NCI-H524 (cell line): ENCODE results near the gene TSC22D2.
A peak's percentile ranks its signal among the peaks of the same experiment; 100 is the strongest.

Source experiments
- DNase-seq, 2 experiments: peaks; one replicate each; lab custom pipeline; 2025; lab: John Stamatoyannopoulos, UW

The TSC22D2 gene

DNA sequence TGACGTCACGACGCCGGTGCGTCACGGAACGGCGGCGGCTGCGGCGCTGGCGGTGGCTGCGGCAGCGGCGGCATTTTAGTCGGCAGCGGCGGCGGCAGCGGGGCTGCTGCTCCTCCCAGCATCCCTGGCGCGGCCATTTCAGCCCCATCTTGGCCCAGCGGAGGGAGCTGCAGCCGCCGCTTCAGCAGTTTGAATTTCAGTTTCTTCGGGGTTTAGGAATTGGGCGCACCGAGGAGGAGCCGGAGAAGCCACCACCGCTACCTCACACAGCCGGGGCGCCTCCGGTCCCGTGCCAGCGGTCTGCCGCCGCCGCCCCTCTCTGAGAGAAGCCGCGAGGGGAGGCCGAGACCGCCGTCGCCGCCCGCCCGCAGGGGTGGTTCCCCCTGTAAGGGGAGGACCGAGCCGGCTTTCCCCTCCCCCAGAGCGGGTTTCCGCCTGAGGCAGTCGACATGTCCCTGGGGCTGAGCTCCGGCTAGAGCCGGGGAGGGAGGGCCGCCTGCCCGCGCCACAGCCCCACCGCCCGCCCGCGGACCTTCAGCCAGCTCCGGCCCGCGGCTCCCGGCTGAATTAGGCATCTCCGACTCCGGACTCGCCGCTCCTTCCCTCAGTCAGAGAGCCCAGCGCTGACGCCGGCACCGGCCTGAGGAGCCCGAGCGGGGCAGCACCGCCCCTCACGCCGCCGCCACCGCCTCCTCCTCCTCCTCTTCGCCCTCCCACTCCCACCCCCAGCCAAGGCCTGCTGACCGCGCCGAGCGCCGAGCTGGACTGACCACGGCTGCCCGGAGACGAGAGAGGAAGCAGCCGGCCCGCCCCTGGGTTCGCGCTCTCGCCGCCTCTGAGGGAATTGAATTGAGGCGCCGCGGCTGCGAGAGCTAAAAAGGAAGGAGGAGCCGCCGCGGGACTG, at the start of gene TSC22D2:
TSC22D2 (plus strand) TSS at position 78 of the 904 bp plus-strand sequence. CDS start 1,053 bp downstream, outside the sequence.
- DNase-seq = peak; percentile 91 to 94

DNA sequence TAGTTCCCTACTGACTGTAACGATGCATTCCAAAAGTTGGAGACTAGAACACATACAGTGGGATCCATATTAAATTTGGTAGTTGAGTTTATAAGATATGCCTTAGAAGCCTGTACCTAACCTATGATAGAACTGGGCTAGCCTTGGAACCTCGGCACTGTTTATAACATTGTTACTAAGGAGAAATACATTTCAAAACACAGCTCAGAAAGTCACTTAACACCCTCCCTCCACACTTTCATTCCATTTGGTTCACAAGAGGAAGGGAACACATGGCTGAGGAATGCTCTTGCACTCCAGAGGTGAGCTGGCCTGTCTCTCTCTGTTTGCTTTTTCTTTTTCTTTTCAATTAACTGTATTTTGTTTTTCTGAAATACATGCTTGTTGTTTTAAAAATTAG, 48.7 kb upstream of the TSC22D2 start:
- DNase-seq = no peak

DNA sequence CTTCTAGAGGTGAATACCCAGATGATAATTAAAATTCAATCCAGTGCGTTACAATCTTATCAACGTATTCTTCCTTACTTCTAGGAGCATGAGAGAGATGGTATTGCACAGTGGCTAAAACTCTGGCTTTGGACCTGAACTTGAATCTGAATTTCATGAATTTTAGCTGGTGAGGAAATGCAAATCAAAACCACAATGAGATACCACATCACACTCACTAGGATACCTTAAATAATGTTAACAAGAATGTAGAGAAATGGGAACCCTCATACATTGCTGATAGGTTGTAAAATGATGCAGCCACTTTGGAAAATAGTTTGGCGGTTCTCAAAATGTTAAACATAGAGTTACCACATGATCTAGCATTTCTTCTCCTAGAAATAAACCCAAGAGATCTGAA, 47.1 kb upstream of the TSC22D2 start:
- no peak for DNase-seq

DNA sequence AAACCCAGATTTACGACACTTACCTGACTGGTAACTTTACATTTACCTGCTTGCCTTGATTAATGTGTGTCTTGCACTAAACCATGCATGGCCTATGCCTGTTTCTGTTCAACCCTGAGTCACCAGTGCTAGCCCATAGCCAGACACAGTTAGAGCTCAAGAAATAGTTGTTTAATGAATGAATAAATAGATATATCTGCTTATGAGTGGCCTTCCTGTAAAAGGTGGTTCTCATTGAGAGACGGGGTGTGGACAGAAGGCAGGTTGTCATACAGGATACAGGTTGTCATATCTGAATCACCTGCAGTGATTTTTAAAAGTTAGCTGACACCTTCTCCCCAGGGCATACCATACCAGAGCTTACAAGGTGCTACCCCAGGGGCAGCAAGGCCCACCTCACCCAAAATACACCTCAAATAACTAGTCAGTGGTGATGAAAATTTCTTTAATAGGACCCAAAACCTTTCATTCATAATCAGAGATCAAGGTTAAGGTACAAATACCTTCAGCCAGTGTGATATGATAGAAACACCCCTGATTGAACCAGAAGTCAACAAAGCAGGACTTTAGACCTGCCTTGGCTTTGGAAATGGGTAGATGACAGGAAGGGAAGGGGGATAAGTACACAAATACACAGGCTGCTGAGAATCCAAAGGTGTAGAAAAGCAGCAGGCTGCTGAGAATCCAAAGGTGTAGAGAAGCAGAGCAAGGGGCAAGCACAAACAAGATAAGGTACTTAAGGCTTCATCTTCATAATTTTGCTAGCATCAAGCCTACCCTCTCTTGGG, 45.4 kb upstream of the TSC22D2 start:
- no peak for DNase-seq

DNA sequence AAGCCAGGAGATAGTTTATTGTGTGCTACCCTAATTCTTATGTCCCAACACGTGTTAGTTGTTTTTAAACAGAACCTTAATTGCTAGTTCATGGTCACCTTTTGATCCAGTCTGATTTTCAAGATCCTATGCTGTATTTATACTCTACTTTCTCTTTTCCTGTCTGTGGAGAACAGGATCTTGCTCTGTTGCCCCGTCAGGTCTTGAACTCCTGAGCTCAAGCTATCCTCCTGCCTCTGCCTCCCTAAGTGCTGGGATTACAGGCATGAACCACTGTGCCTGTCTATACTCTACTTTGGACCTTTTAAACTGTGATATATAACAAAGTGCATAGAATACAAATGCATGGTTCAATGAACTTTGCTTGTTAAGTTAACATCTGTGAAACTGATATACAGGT, 44.7 kb upstream of the TSC22D2 start:
- no peak for DNase-seq

DNA sequence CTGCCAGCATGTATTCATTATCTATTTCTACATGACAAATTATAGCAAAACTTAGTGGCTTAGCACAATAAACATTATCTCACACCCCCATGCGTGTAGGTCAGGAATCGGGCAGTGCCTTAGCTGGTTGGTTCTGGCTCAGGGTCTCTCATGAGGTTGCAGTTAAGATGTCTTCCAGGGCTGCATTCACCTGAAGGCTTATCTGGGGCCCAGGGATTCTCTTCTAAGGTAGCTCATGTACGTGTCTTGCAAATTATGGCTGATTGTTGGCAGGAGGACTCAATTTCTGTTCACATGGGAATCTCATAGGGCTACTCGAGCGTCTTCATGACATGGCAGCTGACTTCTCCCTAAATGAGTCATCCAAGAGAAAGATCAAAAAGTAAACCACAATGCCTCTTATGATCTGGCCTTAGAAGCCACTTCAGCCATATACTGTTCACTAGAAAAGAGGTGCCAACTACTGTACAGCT, 42.9 kb upstream of the TSC22D2 start:
- DNase-seq = no peak

DNA sequence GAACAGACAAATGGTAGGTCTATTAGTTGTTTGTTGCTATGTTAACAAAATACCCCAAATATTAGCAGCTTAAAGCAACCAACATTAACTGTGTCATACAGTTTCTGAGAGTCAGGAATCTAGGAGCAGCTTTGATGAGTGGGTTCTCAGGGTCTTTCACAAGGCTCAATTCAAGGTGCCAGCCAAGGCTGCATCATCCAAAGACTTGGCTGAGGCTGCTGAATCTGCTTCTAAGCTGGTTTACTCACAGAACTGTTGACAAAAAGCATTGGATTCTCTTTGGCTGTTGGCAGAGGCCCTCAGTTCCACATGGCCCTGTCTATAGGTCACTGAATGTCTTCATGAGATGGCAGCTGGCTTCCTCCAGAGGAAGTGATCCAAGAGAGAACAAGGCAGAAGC, 40.3 kb upstream of the TSC22D2 start:
- DNase-seq = no peak

DNA sequence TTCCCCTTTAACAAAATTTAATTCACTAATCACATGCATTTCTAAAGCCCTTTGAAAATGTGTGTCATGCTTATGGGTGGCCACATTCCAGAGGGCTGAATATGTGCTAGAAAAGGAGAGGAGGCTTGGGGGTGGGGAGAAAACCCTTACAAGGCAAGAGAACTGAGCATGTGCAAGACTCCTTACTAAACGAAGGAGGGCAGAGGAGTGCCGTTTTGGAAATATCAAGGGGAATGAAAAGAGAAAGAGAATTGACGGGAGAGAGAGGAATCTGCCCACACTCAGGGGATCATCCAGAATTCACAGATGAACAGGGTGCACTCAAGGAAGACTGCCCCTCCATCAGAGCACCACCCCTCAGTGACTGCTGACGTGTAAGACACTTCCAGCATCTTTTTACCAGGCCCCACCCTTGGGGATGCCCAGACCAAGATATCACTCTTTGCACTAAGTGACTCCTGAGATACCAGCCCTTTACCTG, 37.9 kb upstream of the TSC22D2 start:
- DNase-seq = no peak

DNA sequence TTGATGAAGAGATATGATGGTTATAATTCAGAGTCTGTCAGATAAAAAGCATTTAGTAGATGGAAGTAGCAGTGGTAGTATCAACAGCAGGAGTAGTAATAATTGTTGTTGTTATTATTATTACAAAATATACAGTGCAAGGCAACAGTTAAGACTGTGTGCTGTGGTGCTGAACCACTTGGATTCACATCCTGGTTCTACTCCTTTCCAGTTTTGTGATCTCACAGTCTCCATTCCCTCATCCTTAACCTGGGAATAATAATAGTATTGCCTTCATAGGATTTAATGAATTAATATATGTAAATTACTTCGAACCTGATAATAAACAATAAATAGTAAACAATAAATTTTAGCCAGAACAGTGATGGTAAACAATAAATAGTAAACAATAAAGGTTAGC, 37.1 kb upstream of the TSC22D2 start:
- DNase-seq = no peak

DNA sequence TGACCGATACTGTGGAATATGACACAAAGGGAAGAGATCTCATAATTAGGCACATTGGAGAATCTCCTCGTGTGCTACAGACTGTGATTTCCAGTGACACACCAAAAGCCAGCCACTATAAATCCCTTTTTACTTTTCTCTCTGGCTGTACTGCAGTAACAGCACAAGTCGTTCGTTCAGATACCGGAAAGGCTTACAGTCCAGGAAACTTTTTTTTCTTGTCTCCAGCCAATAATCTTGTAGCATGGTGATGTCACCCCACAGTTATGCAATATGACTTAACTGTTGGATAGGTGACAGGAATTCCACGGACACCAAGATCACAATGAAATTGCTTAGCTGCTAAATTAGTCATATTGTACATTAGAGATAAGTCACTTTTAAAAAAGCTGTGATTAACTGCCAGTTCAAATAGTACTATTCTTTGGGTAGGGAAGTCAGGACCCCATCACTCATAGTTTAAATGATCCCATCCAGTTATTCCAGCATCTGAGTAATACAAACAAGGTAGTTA, 36.3 kb upstream of the TSC22D2 start:
- no peak for DNase-seq

DNA sequence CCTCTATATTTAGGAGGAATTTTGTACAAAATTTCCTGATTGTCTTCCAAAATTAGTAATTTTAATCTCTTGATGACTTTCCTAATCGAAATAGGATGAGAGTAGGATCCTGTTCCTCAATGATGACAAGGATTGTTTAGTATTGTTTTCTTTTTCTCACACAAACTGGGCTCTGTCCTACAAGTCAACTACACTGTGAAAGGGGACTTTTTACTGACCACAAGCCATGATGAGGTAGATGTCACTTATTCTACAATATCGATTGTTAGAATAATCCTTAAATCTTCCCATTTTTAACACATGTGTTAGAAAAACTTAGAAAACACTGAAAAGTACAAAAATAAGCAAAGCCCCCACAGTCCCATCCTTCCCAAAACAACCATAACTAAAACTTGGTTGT, 35.8 kb upstream of the TSC22D2 start:
- no peak for DNase-seq

DNA sequence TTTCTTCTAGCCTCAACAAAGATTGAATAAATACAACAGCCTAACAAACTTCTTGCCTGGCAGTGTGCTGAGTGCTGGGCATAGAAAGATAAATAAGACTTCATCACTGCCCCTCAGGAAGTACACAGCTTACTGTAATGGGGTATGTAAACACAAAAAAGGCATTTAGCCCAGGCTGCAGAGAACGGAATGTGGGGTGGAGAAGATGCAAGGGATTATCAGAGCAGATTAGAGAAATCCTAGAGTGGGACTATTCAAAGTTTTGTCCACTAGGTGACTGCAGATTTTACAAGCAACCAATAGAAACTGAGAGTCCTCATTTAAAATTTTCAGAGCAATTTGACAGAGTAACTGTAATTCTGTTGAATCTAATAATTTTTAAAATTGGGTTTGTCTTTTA, 35.4 kb upstream of the TSC22D2 start:
- no peak for DNase-seq

DNA sequence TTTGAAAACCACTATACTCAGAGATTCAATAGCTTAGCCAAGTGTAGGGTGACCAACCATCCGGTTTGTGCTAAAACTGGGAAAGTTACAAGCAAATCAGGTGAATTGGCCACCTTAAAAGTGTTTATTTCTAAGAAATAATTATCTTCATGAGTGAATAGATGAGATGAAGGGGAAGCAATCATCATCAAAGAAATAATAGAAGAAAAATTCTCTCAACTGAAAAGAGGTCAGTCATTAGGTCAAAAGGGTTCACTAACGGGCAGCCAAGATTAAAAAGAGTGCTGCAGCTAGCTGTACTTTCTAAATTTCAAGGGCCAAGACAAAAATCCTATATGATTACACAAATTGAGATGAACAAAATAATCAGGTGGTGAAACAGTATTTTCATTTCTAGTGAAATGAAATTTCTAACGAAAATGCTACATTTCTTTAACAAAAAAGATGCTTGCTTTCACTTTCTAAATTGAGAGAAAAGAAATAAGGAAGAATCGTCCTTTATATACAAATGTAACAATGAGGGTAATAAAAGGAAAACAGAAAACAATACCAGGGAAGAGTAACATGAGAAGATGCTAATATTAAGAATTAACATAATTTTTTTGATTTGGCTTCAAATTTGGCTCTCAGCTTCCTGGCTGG, 34.7 kb upstream of the TSC22D2 start:
- DNase-seq = no peak

DNA sequence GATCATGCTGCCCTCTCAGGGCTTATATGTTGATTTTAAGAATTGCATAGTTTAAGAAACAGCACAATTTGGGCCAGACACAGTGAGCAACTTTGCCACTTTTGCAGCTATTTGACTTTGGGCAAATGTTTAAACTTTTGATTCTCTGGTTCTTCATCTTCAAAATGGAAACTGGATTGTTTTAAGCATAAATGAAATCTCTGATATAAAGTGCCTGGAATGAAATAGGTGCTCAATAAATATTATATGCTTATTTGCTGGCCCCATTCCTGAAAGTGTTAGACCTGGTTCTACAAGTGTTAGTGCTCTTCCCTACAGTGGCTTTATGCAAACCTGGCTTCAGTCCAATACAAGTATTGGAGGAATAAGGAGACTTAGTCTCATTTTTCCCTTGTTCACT, 33.1 kb upstream of the TSC22D2 start:
- no peak for DNase-seq

DNA sequence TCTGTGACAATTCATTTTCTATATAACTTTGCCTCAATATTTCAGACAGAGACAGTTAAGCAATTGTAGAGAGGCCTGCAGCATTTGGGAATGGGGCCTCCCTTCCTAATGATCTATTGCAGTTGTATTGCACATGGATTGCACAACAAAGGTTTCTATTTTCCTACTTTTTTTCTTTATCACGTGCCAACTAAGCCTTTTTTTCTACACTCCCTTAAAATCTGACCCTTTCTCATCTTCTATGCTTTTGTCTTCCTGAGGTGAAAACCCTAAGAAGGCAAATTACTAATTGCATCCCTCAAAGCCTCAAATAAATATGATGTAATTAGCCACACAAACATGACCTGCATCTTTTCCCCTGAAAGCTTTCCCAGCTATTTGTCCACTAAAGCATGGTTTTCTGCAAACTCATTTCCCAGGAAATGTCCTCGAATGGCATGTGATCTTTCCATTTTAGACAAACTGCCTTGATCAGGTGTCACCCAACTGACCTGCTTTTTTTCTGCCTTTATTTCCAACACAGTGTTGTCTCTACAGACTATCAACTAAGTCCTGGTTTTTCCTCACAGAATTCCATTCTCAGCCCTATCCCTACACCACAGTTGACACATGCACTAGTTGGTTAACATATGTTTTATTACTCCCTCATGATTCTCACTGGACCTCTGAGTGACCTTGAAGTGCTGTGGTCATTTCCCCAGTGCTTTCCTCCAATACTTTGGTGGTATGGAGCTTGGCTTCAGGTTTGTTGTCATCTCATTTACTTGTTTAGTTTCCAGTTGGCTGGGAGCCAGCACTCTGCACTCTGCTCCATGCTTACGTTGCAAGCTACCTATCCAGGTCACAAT, 31.9 kb upstream of the TSC22D2 start:
- DNase-seq = no peak

DNA sequence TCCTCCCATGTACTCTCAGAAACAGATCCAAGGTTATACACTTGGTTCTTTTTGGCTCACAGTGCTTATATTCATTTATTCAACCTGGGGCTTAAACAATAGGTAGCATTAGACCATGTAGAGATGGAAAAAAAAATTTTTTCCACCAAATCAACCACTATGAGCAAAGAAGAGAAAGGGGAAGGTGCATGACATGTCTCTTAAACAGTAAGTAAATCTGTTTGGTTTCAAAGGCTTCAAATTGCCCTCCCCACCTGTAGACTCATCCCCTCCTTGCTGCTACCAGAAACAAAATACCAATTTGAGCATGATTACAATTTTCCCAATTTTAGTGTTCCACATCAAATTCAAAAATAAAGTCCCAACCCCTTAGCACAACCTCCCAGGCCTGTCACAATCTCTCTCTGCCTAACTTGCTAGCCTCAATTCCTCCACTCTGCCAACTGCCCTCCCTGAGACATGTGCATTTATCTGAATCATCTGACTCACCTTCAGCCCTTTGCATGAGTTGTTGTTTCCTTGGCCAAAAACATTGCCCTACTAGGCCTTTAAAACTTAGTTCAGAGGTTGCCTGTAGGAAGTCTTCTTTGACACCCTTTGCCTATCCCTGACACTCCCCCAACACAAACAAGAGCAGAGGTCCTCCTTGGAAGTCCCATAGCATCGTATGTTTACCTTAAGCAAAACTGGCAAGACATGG, 30.3 kb upstream of the TSC22D2 start:
- no peak for DNase-seq

DNA sequence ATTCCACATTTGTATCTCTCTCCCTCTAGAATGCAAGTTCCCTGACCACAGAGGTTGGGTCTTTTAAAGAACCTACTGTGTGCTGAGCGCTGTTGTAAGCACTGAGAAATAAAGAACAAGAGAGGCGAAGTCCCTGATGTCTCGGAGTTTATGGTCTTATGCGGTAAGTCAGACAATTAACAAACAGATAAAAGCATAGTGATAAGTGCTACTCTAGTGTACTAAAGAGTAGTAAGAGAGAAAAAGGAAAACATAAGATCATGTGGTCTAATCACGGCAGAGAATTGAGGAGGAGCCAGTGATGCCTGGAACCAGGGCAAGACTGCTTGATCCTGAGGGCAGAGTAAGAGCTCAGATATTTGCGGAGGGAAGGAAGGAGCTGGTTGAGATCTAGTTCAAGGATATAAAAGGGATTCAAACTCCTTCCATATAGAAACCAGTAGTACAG, 29.8 kb upstream of the TSC22D2 start:
- DNase-seq = no peak

DNA sequence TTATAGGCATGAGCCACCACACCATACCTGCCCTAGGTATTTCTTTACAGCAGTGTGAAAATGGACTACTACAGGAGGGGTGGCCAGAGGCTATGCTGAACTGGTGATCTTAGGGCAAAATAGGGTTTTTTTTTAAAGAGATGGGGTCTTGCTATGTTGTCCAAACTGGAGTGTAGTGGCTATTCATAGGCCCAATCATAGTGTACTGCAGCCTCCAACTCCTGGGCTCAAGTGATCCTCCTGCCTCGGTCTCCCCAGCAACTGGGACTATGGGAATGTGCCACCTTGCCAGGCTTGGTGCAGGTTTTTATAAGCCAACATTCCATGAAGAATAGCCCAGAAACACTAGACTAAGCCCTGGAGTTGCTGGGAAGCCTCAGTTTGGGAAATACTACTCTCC, 28.6 kb upstream of the TSC22D2 start:
- no peak for DNase-seq

DNA sequence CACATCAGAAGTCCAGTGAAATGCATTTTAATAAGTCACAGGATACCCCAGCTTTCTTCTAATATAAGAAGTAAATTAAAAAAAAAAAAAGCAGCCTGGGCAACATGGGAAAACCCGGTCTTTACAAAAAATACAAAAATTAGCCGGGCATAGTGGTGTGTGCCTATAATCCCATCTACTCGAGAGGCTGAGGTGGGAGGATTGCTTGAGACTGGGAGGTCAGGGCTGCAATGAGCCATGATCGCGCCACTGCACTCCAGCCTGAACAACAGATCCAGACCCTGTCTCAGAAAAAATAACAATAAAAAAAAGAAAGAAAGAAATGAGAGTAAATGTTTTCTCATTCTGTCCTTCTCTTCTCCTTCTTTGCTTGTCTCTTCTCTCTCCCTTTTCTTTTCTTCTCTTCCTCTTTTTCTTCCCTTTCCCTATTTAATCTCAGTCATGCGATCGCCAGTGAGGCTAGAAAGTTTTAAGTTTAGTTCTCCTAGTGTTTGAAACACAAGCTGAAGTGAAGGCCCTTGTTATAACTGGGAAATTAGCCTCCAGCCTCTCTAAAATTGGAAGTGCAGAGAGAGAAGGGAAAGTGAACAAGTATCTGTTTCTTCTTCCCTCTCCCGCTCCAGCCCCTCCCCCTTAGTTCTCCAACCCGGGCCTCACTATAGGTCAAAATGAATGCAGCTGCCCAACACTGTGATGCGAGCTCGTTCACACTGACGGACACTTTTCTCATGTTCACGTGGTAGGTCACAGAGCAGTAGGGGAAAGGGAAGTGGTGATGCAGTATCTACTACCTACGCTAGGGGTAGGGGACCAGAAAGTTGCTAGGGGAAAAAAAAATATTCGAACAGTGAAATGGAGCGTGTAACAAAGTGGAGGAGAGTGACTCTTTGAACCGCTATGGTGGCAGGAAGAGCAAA, 23.5 kb upstream of the TSC22D2 start:
- DNase-seq = no peak
